Breast epithelium (tissue), 4 donors: Measurements from ENCODE around the gene MRPL37. TPM values are rescaled to one million over a fixed set of nuclear protein-coding genes. Genes with fewer than 3 reads are reported as not detected.

Source experiments
- DNase-seq, 2 donors: peaks; one replicate each; pipeline ENCODE4 v3.0.0-alpha.2; 2019; ENCODE audit warnings: low spot score in 2 of 2
- H3K27ac ChIP-seq, 2 donors: fragments of 200-600 bp; sonication (generic) in 1 of 2; one replicate each; pipeline ENCODE4 v1.5.1; 2016 to 2019; ENCODE audit warnings: mild to moderate bottlenecking in 1 of 2
- H3K27me3 ChIP-seq, 2 donors: fragments of 200-600 bp; sonication (generic) in 1 of 2; one replicate each; pipeline versions ENCODE4 v1.5.1 to v1.6.0; 2017 to 2019; ENCODE audit warnings: control low read depth in 1 of 2, mild to moderate bottlenecking in 1 of 2
- H3K36me3 ChIP-seq: fragments of 200-600 bp; one replicate; pipeline ENCODE4 v1.5.1; 2019
- H3K4me1 ChIP-seq, 2 donors: fragments of 200-600 bp; sonication (generic); one replicate each; pipeline ENCODE4 v1.5.1; 2016 to 2019; ENCODE audit warnings: control low read depth in 1 of 2
- H3K4me3 ChIP-seq, 3 donors: fragments of 200-600 bp; sonication (generic); 1 replicate in 2 of 3; 2 replicates in 1 of 3; pipeline ENCODE4 v1.5.1; 2016 to 2019; ENCODE audit warnings: mild to moderate bottlenecking in 3 of 3, moderate library complexity in 2 of 3
- H3K9me3 ChIP-seq, 2 donors: fragments of 200-600 bp; sonication (generic) in 1 of 2; one replicate each; pipeline ENCODE4 v1.5.1; 2016 to 2019; ENCODE audit warnings: control low read depth in 1 of 2
- CTCF ChIP-seq, 3 donors: fragments of 450-650 bp; IDR thresholded peaks; one replicate each; pipeline ENCODE4 v1.5.1; 2016 to 2017; ENCODE audit warnings: antibody characterized with exemption in 3 of 3, mild to moderate bottlenecking in 3 of 3, moderate library complexity in 3 of 3
- POLR2A ChIP-seq: fragments of 450-650 bp; IDR thresholded peaks from one replicate; pipeline ENCODE4 v1.6.1; 2016; ENCODE audit warnings: antibody characterized with exemption, mild to moderate bottlenecking, moderate library complexity
- POLR2AphosphoS5 ChIP-seq, 3 donors: sonication (generic); formaldehyde crosslinking; IDR thresholded peaks; one replicate each; pipeline ENCODE4 v1.6.1; 2017; ENCODE audit warnings: antibody characterized with exemption in 3 of 3
- intact Hi-C: fragments of 100-400 bp; cut with DNase I; formaldehyde crosslinking; loops from one replicate; pipeline ENCODE4 v1.15.1; 2023; ENCODE audit warnings: low total_unique reads
- total RNA-seq, 3 donors: library from RNA; depleted of rRNA; stranded (reverse); fragments of >200 nt; gene quantifications; one replicate each; pipeline ENCODE4 v1.1.0, GENCODE V29; 2016

MRPL37 gene
- total RNA-seq, 3 donors from 2014 or later = 44.6 to 70.7 (median 48.8) TPM

- DNase-seq = no peak
- H3K27me3 ChIP-seq = no peaks in the 10 kb centered on the region
- no peak overlapping the region for H3K4me3 ChIP-seq
- H3K36me3 ChIP-seq = no peaks in the 10 kb centered on the region
- intact Hi-C loops = no loop called here
- no peaks in the 10 kb centered on the region for H3K9me3 ChIP-seq
- no peaks in the 10 kb centered on the region for H3K4me1 ChIP-seq
- TF ChIP-seq POLR2A (no peak), POLR2AphosphoS5 (IDR thresholded peaks at IDR 0.05) (no peak), CTCF (IDR thresholded peaks at IDR 0.05) (no peak)
- no peak overlapping the region for H3K27ac ChIP-seq
These were observed 21.5 kb upstream of the MRPL37 start for GRCh38 chr1:54178296-54179070.

GRCh38 chr1:54180701-54181360 lies 19.1 kb upstream of the MRPL37 start:
- no peaks in the 10 kb centered on the region for H3K4me1 ChIP-seq
- DNase-seq = no peak
- H3K27me3 ChIP-seq = no peaks in the 10 kb centered on the region
- H3K36me3 ChIP-seq = no peaks in the 10 kb centered on the region
- intact Hi-C loops = no loop called here
- H3K4me3 ChIP-seq = no peak overlapping the region
- no peaks in the 10 kb centered on the region for H3K9me3 ChIP-seq
- no peak overlapping the region for H3K27ac ChIP-seq
- TF ChIP-seq CTCF (IDR thresholded peaks at IDR 0.05) (no peak), POLR2A (no peak), POLR2AphosphoS5 (IDR thresholded peaks at IDR 0.05) (no peak)

GRCh38 chr1:54186056-54186455 lies 13.9 kb upstream of the MRPL37 start:
- no peaks in the 10 kb centered on the region for H3K4me1 ChIP-seq
- intact Hi-C loops = no loop called here
- DNase-seq = no peak
- no peaks in the 10 kb centered on the region for H3K9me3 ChIP-seq
- H3K4me3 ChIP-seq = no peak overlapping the region
- no peak for TF ChIP-seq POLR2A
- TF ChIP-seq POLR2AphosphoS5 (IDR thresholded peaks at IDR 0.05) = no peak
- TF ChIP-seq CTCF (IDR thresholded peaks at IDR 0.05) = no peak
- no peak overlapping the region for H3K27ac ChIP-seq
- H3K27me3 ChIP-seq = no peaks in the 10 kb centered on the region
- no peaks in the 10 kb centered on the region for H3K36me3 ChIP-seq

- no peaks in the 10 kb centered on the region for H3K36me3 ChIP-seq
- H3K27ac ChIP-seq = no peak overlapping the region
- H3K9me3 ChIP-seq = no peaks in the 10 kb centered on the region
- no peaks in the 10 kb centered on the region for H3K27me3 ChIP-seq
- intact Hi-C loops = no loop called here
- H3K4me1 ChIP-seq = no peaks in the 10 kb centered on the region
- no peak for DNase-seq
- H3K4me3 ChIP-seq = no peak overlapping the region
- no peak for TF ChIP-seq POLR2AphosphoS5 (IDR thresholded peaks at IDR 0.05)
- TF ChIP-seq POLR2A = no peak
- TF ChIP-seq CTCF (IDR thresholded peaks at IDR 0.05) = no peak
These were observed 11.7 kb upstream of the MRPL37 start for GRCh38 chr1:54188291-54188690.

- Histone ChIP-seq H3K36me3 (no peaks in the 10 kb centered on the region), H3K9me3 (no peaks in the 10 kb centered on the region), H3K27me3 (no peaks in the 10 kb centered on the region), H3K27ac (no peak overlapping the region), H3K4me1 (no peaks in the 10 kb centered on the region), H3K4me3 (no peak overlapping the region)
- intact Hi-C loops = no loop called here
- DNase-seq = no peak
- TF ChIP-seq CTCF (IDR thresholded peaks at IDR 0.05) = no peak
- TF ChIP-seq POLR2AphosphoS5 (IDR thresholded peaks at IDR 0.05) = no peak
- TF ChIP-seq POLR2A = no peak
These were observed 9.4 kb upstream of the MRPL37 start for GRCh38 chr1:54190526-54190925.
